Adipocyte (in vitro differentiated cells): Measurements from ENCODE around the gene SERPINB3.
A peak's percentile ranks its signal among the peaks of the same experiment; 100 is the strongest.
"Not testable (repeated sequence)": the region's sequence is repeated elsewhere in the genome, so short reads cannot be mapped to it uniquely, and the experiment has no call there.

Source experiments
- DNase-seq: peaks from one replicate; pipeline ENCODE4 v3.0.0-alpha.2; 2015; ENCODE audit warnings: low read depth
- H3K27me3 ChIP-seq: replicated peaks from 2 replicates; pipeline ENCODE4 v1.7.0; 2013; ENCODE audit warnings: mild to moderate bottlenecking, low read length, moderate library complexity; ENCODE audit not compliant: control insufficient read depth, insufficient read depth
- H3K36me3 ChIP-seq: 2 replicates; pipeline ENCODE4 v1.7.0; 2013; ENCODE audit warnings: low read length, mild to moderate bottlenecking, moderate library complexity; ENCODE audit not compliant: control insufficient read depth, insufficient read depth, severe bottlenecking
- H3K4me1 ChIP-seq: 2 replicates; pipeline ENCODE4 v1.7.0; 2013; ENCODE audit warnings: mild to moderate bottlenecking, low read length, moderate library complexity; ENCODE audit not compliant: control insufficient read depth, insufficient read depth
- H3K4me3 ChIP-seq: 2 replicates; pipeline ENCODE4 v1.7.0; 2013; ENCODE audit warnings: mild to moderate bottlenecking, low read length, moderate library complexity
- H3K9ac ChIP-seq: 2 replicates; pipeline ENCODE4 v1.7.0; 2013; ENCODE audit warnings: mild to moderate bottlenecking, low read length, moderate library complexity
- H3K9me3 ChIP-seq: 2 replicates; pipeline ENCODE4 v1.7.0; 2013; ENCODE audit warnings: mild to moderate bottlenecking, low read length, moderate library complexity; ENCODE audit not compliant: control insufficient read depth

SERPINB3 gene

DNA sequence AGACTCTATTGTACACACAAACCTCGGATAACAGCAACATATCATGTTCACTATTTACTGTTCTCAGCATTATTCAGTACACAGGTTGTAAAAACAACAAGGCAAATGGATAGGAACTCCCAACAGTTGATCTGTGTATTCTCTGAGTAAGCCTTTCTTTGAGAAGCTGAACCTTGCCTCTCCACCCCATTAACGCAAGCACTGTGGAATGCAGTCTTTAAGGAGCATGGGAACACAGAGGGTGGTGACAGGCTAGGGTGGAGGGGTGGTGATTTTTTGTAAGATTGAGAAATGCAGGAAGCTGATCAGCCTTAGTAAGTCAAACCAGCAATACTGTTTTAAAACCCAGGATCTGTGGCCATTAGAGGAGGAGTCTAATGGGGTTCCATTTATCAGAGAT, 21.5 kb upstream of the SERPINB3 start:
- DNase-seq: peak; percentile 94
- Histone ChIP-seq H3K4me3 (peak overlapping the region; percentile 42), H3K9me3 (no peaks in the 10 kb centered on the region), H3K27me3 (no peaks in the 10 kb centered on the region), H3K36me3 (no peaks in the 10 kb centered on the region), H3K4me1 (peaks cover 19% of the 10 kb centered on the region), H3K9ac (peak overlapping the region; percentile 28)

DNA sequence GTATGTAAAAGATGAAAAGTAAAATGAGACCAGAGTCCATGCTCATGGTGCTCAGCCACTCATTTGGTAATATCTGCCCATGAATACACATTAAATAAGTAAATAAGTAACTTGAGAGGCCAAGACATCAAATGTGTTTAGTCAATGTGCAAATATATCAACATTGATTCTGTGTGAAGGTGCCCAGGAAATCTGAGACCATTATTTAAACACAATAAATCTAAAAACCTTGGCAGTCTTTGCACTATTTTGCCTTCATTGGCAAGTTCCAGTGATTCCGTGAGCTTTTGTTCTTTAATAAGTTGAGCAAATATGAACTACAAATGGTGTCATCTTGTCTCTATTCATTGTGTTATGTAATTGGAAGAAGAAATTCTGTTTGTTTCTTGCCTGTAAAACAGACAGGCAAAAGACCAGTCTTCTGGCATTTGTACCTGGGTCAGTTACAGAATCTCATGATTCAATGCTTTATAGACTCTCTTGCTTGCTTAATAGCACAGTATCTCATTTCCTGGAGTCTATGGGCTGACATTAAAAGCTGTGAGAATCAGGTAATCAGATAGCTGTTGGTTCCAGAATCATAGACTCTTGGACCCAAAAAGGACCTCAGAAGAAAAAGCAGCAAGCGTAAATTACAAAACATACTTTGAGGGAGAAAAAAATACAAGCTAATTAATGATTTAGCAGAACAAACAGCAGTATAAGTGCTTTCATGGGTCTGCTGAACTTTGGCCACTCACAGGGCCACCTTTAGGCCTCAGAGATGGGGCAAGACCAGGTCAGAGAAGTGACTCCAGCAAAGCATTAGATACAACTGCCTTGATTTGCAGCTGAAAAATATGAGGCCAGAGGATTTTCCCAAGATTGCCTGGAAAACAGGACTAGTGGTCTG, 20.0 kb upstream of the SERPINB3 start:
- no peak for DNase-seq
- Histone ChIP-seq H3K4me3 (no peak overlapping the region), H3K27me3 (no peaks in the 10 kb centered on the region), H3K9me3 (no peaks in the 10 kb centered on the region), H3K36me3 (no peaks in the 10 kb centered on the region), H3K9ac (no peak overlapping the region), H3K4me1 (peaks cover 30% of the 10 kb centered on the region)

DNA sequence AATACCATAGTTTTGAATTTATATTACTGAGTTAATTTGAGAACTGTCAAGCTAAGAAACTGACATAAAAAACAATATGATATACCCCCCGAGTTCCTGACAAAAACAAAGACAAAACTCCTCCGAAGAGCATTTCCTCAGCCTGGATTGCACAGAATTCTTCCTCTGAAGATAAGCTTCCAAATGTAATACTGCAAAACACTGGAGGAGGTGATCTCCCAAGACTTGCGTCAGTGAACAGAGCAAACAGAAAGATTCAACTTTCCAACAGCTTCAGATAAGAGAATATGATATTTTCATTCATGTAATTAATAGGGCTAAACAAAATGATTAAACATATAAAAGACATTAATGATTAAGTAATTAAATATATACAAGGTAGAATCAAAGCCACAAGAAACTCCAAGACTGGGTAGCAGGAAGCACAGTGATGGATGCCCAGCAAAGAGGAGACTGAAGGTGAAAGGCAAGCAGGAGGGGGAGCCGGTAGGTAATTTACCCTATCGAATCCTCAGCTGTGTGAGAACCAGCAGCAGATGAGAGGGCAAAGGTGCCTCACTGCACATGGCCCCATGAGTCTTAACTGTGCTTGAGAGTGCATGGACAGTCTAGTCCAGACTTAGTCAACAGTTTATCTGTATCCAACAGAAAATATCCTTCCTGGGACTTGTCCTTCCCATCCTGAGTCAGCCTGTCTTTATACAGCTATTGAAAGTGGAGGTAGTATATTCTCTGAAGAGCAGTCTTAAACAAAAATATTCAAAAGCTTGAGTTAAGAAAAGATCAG, 18.3 kb upstream of the SERPINB3 start:
- DNase-seq: no peak
- Histone ChIP-seq H3K4me1 (peaks cover 30% of the 10 kb centered on the region), H3K36me3 (no peaks in the 10 kb centered on the region), H3K9me3 (no peaks in the 10 kb centered on the region), H3K9ac (no peak overlapping the region), H3K27me3 (no peaks in the 10 kb centered on the region), H3K4me3 (no peak overlapping the region)

DNA sequence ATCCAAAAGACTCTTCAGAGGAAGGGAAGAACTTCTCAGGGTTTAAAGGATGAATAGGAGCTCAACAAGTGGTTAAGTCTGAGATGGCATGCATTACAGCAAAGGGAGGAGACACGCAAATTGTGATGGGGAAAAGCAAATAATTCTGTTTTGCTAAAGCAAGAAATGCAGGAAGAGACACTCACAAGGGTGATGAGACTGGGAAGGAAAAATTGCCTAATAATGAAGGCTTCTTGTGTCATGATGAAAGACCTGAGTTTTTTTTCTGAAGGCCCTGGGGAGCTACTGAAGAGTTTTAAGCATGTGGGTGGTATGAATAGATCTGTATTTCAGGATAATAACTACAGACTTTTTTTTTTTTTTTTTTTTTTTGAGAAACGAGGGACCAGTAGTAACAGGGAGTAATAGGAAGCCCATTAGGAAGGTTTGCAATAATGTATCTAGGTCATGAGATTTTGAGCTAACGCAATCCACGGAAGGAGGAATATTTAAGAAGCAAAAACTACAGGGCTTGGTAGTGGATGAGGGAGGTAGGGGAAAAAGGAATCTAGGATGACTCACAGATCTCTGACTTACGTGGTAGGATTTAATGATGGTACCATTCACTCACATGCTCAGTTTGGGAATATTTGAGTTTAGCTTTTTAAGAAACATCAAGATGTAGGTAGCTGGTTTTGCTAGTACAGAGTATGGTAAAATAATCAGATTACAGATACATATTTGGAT, 16.0 kb upstream of the SERPINB3 start:
- H3K9ac ChIP-seq: no peak overlapping the region
- peaks cover 4% of the 10 kb centered on the region for H3K27me3 ChIP-seq
- peak; percentile 18 for DNase-seq
- peaks cover 21% of the 10 kb centered on the region for H3K4me1 ChIP-seq
- H3K4me3 ChIP-seq: no peak overlapping the region
- H3K36me3 ChIP-seq: no peaks in the 10 kb centered on the region
- H3K9me3 ChIP-seq: no peaks in the 10 kb centered on the region

DNA sequence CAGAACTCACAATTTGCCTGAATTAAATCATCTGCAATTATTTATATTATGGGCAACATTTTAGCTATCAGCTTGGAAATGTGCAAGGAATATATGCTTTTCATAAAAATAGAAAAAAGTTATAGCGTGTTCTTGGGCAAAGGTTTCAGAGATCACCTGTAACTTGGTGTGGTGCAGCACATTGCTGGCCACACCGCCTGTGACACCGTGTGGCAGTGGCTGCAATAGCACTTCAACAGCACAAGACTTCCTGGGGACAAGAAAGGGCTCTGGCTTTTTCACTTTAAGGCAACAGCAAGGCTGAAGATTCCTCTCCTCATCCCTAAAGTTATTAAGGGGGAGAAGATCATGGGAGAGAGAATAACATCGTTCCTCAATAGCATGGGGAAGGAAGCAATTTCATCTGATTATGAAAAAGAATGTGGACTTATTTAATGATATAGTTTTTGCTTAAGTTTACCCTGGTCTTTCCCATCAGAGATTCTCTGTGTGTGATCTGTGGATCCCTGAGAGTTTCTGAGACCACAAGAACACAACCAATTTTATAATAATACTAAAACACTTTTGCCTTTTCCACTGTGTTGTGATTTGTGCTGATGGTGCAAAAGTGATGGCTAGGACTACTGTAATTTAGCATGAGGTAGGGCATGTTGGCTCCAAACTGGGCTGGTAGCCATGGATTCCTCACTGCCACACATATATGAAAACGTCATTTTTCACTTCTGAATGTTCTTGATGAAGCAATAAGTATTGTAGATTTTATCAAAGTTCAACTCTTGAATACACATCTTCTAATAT, 15.0 kb upstream of the SERPINB3 start:
- peaks cover 15% of the 10 kb centered on the region for H3K4me1 ChIP-seq
- DNase-seq: no peak
- peaks cover 6% of the 10 kb centered on the region for H3K9me3 ChIP-seq
- no peak overlapping the region for H3K4me3 ChIP-seq
- peaks cover 4% of the 10 kb centered on the region for H3K27me3 ChIP-seq
- H3K36me3 ChIP-seq: no peaks in the 10 kb centered on the region
- H3K9ac ChIP-seq: no peak overlapping the region

DNA sequence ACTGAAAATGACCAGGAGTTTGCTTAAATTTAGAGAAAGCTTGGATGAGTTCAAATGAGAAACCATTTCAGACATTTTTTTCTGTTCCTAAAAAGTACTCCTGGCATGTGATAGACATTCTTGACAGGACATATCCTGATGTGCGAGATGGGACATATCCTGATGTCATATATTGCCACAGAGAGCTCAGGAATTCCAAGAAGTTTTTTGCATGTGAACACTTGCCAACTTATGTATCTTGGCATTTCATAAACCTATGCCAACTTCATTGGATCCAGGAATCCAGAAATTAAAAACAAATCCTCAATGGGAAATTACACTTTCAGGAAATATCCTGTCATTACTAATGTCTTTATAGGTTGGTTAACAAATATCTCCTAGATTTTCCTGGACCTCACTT, 2.9 kb upstream of the SERPINB3 start:
- no peaks in the 10 kb centered on the region for H3K4me1 ChIP-seq
- DNase-seq: no peak
- no peaks in the 10 kb centered on the region for H3K9me3 ChIP-seq
- no peak overlapping the region for H3K4me3 ChIP-seq
- no peaks in the 10 kb centered on the region for H3K36me3 ChIP-seq
- H3K9ac ChIP-seq: no peak overlapping the region
- H3K27me3 ChIP-seq: no peaks in the 10 kb centered on the region

DNA sequence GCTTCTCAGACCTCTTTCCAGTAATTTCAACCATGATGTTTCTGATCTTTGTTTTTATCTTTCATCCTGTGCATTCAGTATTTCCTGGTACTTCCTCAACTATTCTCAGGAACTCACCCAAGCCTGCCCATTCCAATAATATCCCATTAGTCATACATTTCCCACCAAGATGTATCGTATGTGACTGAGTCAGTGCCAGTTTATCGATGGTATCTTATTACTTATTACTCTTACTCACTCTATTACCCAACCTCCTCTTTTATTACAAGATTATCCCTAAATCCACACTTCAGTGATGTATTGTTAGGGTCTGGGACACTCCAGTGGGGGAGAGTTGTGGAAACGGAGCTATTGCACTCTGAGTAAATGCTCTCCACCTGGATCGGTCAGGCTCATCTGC, 2.8 kb downstream of the SERPINB3 start:
- H3K4me1 ChIP-seq, DNase-seq, H3K36me3 ChIP-seq, H3K9me3 ChIP-seq, H3K9ac ChIP-seq, H3K4me3 ChIP-seq, H3K27me3 ChIP-seq: not testable (repeated sequence)

DNA sequence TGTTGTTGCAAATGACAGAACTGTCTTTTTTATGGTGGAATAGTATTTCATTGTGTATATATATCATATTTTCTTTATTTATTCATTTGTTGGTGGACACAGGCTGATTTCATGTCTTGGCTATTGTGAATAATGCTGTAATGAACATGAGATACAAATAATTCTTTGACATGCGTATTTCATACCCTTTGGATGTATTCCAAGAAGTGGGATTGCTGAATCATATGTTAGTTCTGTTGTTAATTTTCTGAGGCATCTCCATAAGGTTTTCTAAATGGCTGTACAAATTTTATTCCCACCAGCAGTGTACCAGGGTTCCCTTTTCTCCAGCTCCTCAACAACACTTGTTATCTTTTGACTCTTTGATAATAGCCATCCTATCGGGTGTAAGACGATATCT, 11.4 kb downstream of the SERPINB3 start:
- DNase-seq, H3K4me1 ChIP-seq, H3K36me3 ChIP-seq, H3K9me3 ChIP-seq, H3K4me3 ChIP-seq, H3K9ac ChIP-seq, H3K27me3 ChIP-seq: not testable (repeated sequence)

DNA sequence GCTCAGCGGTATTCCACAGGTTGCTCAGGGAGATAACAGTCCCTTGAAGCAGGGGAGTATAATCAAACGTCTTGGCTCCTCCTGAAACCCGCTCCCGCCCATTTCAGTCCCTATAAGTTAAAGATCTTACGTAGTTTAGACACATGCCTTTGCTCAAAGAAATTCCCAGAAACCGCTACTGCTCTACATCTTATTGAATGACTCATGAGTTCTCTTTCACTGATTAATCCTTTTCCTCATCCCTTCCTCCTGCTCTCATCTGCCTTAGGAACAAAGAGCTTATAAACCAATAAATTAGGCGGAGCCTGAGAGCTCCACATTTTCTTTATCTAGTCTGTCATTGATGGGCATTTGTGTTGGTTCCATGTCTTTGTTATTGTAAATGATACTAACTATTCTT, 13.5 kb downstream of the SERPINB3 start:
- no peak for DNase-seq
- Histone ChIP-seq H3K4me1 (no peaks in the 10 kb centered on the region), H3K4me3 (no peak overlapping the region), H3K9me3 (no peaks in the 10 kb centered on the region), H3K9ac (no peak overlapping the region), H3K36me3 (no peaks in the 10 kb centered on the region), H3K27me3 (no peaks in the 10 kb centered on the region)

DNA sequence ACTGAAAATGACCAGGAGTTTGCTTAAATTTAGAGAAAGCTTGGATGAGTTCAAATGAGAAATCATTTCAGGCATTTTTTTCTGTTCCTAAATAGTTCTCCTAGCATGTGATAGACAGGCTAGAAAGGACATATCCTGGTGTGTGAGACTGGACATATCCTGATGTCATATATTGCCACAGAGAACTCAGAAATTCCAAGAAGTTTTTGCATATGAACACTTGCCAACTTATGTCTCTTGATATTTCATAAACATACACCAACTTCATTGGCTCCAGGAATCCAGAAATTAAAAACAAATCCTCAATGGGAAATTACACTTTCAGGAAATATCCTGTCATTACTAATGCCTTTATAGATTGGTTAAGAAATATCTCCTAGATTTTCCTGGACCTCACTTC, 14.8 kb downstream of the SERPINB3 start:
- Histone ChIP-seq H3K9me3 (no peaks in the 10 kb centered on the region), H3K27me3 (no peaks in the 10 kb centered on the region), H3K36me3 (no peaks in the 10 kb centered on the region), H3K4me3 (no peak overlapping the region), H3K9ac (no peak overlapping the region), H3K4me1 (no peaks in the 10 kb centered on the region)
- DNase-seq: peak; percentile 66
